Neural progenitor cell (in vitro differentiated cells): Measurements from ENCODE around the gene ENAH. TPM values are rescaled to one million over a fixed set of nuclear protein-coding genes. Genes with fewer than 3 reads are reported as not detected.

Experiments used
- DNase-seq: peaks from one replicate; pipeline ENCODE4 v3.0.0-alpha.2; 2016; ENCODE audit warnings: low spot score
- H2AFZ ChIP-seq: fragments of 200-600 bp; sonication (generic); replicated peaks from 2 replicates; pipeline ENCODE4 v1.6.1; 2016; ENCODE audit warnings: antibody characterized with exemption
- H3F3A ChIP-seq: fragments of 200-600 bp; sonication (generic); 2 replicates; pipeline ENCODE4 v1.6.1; 2016; ENCODE audit warnings: antibody characterized with exemption, low read depth
- H3K27ac ChIP-seq: fragments of 200-600 bp; sonication (generic); 2 replicates; pipeline ENCODE4 v1.5.1; 2016; ENCODE audit warnings: mild to moderate bottlenecking
- H3K27me3 ChIP-seq: fragments of 200-600 bp; sonication (generic); 2 replicates; pipeline ENCODE4 v1.6.1; 2016; ENCODE audit warnings: mild to moderate bottlenecking, moderate library complexity
- H3K36me3 ChIP-seq: fragments of 200-600 bp; sonication (generic); 2 replicates; pipeline ENCODE4 v1.5.1; 2016
- H3K4me1 ChIP-seq: fragments of 200-600 bp; sonication (generic); 2 replicates; pipeline ENCODE4 v1.6.1; 2016; ENCODE audit warnings: mixed run types
- H3K4me2 ChIP-seq: fragments of 200-600 bp; sonication (generic); 2 replicates; pipeline ENCODE4 v1.6.1; 2016
- H3K4me3 ChIP-seq: fragments of 200-600 bp; sonication (generic); 2 replicates; pipeline ENCODE4 v1.5.1; 2016
- H3K79me2 ChIP-seq: fragments of 200-600 bp; sonication (generic); 2 replicates; pipeline ENCODE4 v1.6.1; 2016; ENCODE audit warnings: low read depth
- H3K9ac ChIP-seq: fragments of 200-600 bp; sonication (generic); 2 replicates; pipeline ENCODE4 v1.6.1; 2016
- H3K9me3 ChIP-seq: fragments of 200-600 bp; sonication (generic); 2 replicates; pipeline ENCODE4 v1.5.1; 2016; ENCODE audit warnings: low read depth
- H4K20me1 ChIP-seq: fragments of 200-600 bp; sonication (generic); 2 replicates; pipeline ENCODE4 v1.6.1; 2016; ENCODE audit warnings: low read depth
- H3K27ac Mint-ChIP-seq: 3 replicates; pipeline ENCODE4 v1.8.0; 2021; ENCODE audit warnings: mixed read lengths
- H3K27me3 Mint-ChIP-seq: 2 replicates; pipeline ENCODE4 v1.8.0; 2022; ENCODE audit warnings: low read depth, mild to moderate bottlenecking, inconsistent platforms, moderate library complexity, mixed read lengths; ENCODE audit not compliant: insufficient read depth
- H3K36me3 Mint-ChIP-seq: 3 replicates; pipeline ENCODE4 v1.8.0; 2021; ENCODE audit warnings: mixed read lengths
- H3K4me1 Mint-ChIP-seq: 3 replicates; pipeline ENCODE4 v1.8.0; 2021; ENCODE audit warnings: mixed read lengths
- H3K4me3 Mint-ChIP-seq: 3 replicates; pipeline ENCODE4 v1.8.0; 2021; ENCODE audit warnings: mild to moderate bottlenecking, moderate library complexity, mixed read lengths
- H3K9me3 Mint-ChIP-seq: 3 replicates; pipeline ENCODE4 v1.8.0; 2020; ENCODE audit warnings: mixed read lengths
- EZH2 ChIP-seq: fragments of 200-600 bp; sonication (generic); IDR thresholded peaks from 2 replicates; pipeline ENCODE4 v1.6.1; 2017; ENCODE audit warnings: antibody characterized with exemption, mild to moderate bottlenecking, moderate library complexity
- EZH2phosphoT487 ChIP-seq: fragments of 200-600 bp; sonication (generic); IDR thresholded peaks from 2 replicates; pipeline ENCODE4 v1.6.1; 2017; ENCODE audit warnings: antibody characterized with exemption
- total RNA-seq: library from RNA; depleted of rRNA; stranded (reverse); fragments of >200 nt; gene quantifications from 2 replicates; pipeline ENCODE4 v1.2.3, GENCODE V29; 2015; ENCODE audit warnings: low replicate concordance
- TF ChIP-seq, protein P1 (sequence below): fragments of 200-600 bp; sonication (generic); IDR thresholded peaks from 2 replicates; pipeline ENCODE4 v1.5.1; 2017; ENCODE audit warnings: antibody characterized with exemption, mild to moderate bottlenecking

Gene ENAH
- total RNA-seq, 1 donor from 2014 or later, result 346 TPM

- H3K4me3 ChIP-seq, result no peak overlapping the region
- H3F3A ChIP-seq, result no peaks in the 10 kb centered on the region
- Mint-ChIP-seq H3K27ac (no peak overlapping the region), H3K36me3 (no peaks in the 10 kb centered on the region), H3K27me3 (peaks cover 14% of the 10 kb centered on the region), H3K4me1 (peaks cover 12% of the 10 kb centered on the region), H3K9me3 (peaks cover 2% of the 10 kb centered on the region), H3K4me3 (no peak overlapping the region)
- no peak overlapping the region for H2AFZ ChIP-seq
- H3K4me2 ChIP-seq, result no peak overlapping the region
- H3K79me2 ChIP-seq, result no peaks in the 10 kb centered on the region
- DNase-seq, result no peak
- TF ChIP-seq, protein P1, sequence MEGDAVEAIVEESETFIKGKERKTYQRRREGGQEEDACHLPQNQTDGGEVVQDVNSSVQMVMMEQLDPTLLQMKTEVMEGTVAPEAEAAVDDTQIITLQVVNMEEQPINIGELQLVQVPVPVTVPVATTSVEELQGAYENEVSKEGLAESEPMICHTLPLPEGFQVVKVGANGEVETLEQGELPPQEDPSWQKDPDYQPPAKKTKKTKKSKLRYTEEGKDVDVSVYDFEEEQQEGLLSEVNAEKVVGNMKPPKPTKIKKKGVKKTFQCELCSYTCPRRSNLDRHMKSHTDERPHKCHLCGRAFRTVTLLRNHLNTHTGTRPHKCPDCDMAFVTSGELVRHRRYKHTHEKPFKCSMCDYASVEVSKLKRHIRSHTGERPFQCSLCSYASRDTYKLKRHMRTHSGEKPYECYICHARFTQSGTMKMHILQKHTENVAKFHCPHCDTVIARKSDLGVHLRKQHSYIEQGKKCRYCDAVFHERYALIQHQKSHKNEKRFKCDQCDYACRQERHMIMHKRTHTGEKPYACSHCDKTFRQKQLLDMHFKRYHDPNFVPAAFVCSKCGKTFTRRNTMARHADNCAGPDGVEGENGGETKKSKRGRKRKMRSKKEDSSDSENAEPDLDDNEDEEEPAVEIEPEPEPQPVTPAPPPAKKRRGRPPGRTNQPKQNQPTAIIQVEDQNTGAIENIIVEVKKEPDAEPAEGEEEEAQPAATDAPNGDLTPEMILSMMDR, result no peak
- TF ChIP-seq EZH2 (no peak), EZH2phosphoT487 (no peak)
- H3K4me1 ChIP-seq, result no peaks in the 10 kb centered on the region
- no peaks in the 10 kb centered on the region for H3K27me3 ChIP-seq
- H3K36me3 ChIP-seq, result no peaks in the 10 kb centered on the region
- H3K27ac ChIP-seq, result no peak overlapping the region
- H4K20me1 ChIP-seq, result no peaks in the 10 kb centered on the region
- no peaks in the 10 kb centered on the region for H3K9me3 ChIP-seq
- no peak overlapping the region for H3K9ac ChIP-seq
Measured at GRCh38 chr1:225477296-225477911, 175.5 kb downstream of the ENAH start.

DNA sequence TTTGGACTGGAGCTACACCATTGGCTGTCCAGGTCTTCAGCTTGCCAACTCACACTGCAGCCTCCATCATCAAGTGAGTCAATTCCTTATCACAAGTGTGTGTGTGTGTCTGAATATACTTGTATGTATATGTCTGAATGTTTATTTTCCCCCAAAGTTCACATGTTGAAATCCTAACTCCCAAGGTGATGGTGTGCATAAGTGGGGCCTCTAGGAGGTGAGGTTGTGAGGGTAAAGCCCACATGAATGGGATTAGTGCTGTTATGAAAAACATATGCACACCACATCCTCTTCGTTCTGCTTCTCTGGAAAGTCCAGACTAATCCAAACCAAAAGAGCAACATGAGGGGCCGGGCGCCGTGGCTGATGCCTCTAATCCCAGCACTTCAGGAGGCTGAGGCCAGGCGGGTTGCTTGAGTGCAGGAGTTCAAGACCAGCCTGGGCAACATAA, 176.4 kb downstream of the ENAH start:
- Histone ChIP-seq H4K20me1 (no peaks in the 10 kb centered on the region), H3K9me3 (no peaks in the 10 kb centered on the region), H3K27ac (no peak overlapping the region), H3K27me3 (no peaks in the 10 kb centered on the region), H3K4me1 (no peaks in the 10 kb centered on the region), H3K4me2 (no peak overlapping the region), H3K79me2 (no peaks in the 10 kb centered on the region), H2AFZ (no peak overlapping the region), H3K36me3 (no peaks in the 10 kb centered on the region), H3F3A (no peaks in the 10 kb centered on the region), H3K4me3 (no peak overlapping the region), H3K9ac (no peak overlapping the region)
- H3K36me3 Mint-ChIP-seq, result no peaks in the 10 kb centered on the region
- no peak overlapping the region for H3K27ac Mint-ChIP-seq
- peaks cover 11% of the 10 kb centered on the region for H3K4me1 Mint-ChIP-seq
- TF ChIP-seq EZH2 (no peak), EZH2phosphoT487 (no peak)
- TF ChIP-seq, protein P1, result no peak
- H3K9me3 Mint-ChIP-seq, result peaks cover 2% of the 10 kb centered on the region
- no peak overlapping the region for H3K4me3 Mint-ChIP-seq
- DNase-seq, result no peak
- H3K27me3 Mint-ChIP-seq, result peaks cover 14% of the 10 kb centered on the region

- no peak overlapping the region for H3K4me3 Mint-ChIP-seq
- no peak overlapping the region for H3K27ac Mint-ChIP-seq
- TF ChIP-seq, protein P1, result no peak
- TF ChIP-seq EZH2 (no peak), EZH2phosphoT487 (no peak)
- H3K27me3 ChIP-seq, result no peaks in the 10 kb centered on the region
- H3K4me3 ChIP-seq, result no peak overlapping the region
- no peaks in the 10 kb centered on the region for H3K9me3 ChIP-seq
- peaks cover 11% of the 10 kb centered on the region for H3K27me3 Mint-ChIP-seq
- no peaks in the 10 kb centered on the region for H4K20me1 ChIP-seq
- no peak overlapping the region for H2AFZ ChIP-seq
- H3F3A ChIP-seq, result no peaks in the 10 kb centered on the region
- no peaks in the 10 kb centered on the region for H3K36me3 ChIP-seq
- no peaks in the 10 kb centered on the region for H3K36me3 Mint-ChIP-seq
- peaks cover 11% of the 10 kb centered on the region for H3K4me1 Mint-ChIP-seq
- no peak overlapping the region for H3K27ac ChIP-seq
- no peak for DNase-seq
- H3K4me2 ChIP-seq, result no peak overlapping the region
- no peaks in the 10 kb centered on the region for H3K4me1 ChIP-seq
- no peak overlapping the region for H3K9ac ChIP-seq
- peaks cover 2% of the 10 kb centered on the region for H3K9me3 Mint-ChIP-seq
- H3K79me2 ChIP-seq, result no peaks in the 10 kb centered on the region
Measured at GRCh38 chr1:225476100-225476511, 176.8 kb downstream of the ENAH start.
